DOHH2 (cell line): ENCODE measurements around the gene CGB3.
A peak's percentile ranks its signal among the peaks of the same experiment; 100 is the strongest.

Experiments
- H3F3A ChIP-seq: fragments of 200-600 bp; sonication (generic), shearing (Covaris generic); 2 replicates; pipeline ENCODE4 v1.6.0; 2016; ENCODE audit warnings: antibody characterized with exemption, mild to moderate bottlenecking; ENCODE audit not compliant: control insufficient read depth, insufficient read depth
- H3K27ac ChIP-seq: fragments of 200-600 bp; sonication (generic); 2 replicates; pipeline ENCODE4 v1.5.1; 2014; ENCODE audit warnings: low read depth, mild to moderate bottlenecking, low read length, moderate library complexity
- H3K27me3 ChIP-seq: fragments of 200-600 bp; sonication (generic); 2 replicates; pipeline ENCODE4 v1.6.1; 2014; ENCODE audit warnings: mild to moderate bottlenecking, low read length, mixed read lengths; ENCODE audit not compliant: control insufficient read depth
- H3K36me3 ChIP-seq: fragments of 200-600 bp; sonication (generic); 2 replicates; pipeline ENCODE4 v1.6.1; 2014; ENCODE audit warnings: mild to moderate bottlenecking, low read length, moderate library complexity, mixed read lengths; ENCODE audit not compliant: control insufficient read depth
- H3K4me1 ChIP-seq: fragments of 200-600 bp; sonication (generic); 2 replicates; pipeline ENCODE4 v1.6.1; 2014; ENCODE audit warnings: mild to moderate bottlenecking, low read length, mixed read lengths; ENCODE audit not compliant: control insufficient read depth
- H3K4me2 ChIP-seq: fragments of 200-600 bp; sonication (generic); 2 replicates; pipeline ENCODE4 v1.6.0; 2014; ENCODE audit warnings: mild to moderate bottlenecking, low read length, moderate library complexity
- H3K4me3 ChIP-seq: fragments of 200-600 bp; sonication (generic); 2 replicates; pipeline ENCODE4 v1.5.1; 2014; ENCODE audit warnings: mild to moderate bottlenecking, low read length, mixed read lengths
- H3K79me2 ChIP-seq: fragments of 200-600 bp; sonication (generic); 2 replicates; pipeline ENCODE4 v1.6.1; 2014; ENCODE audit warnings: mild to moderate bottlenecking, low read length, mixed read lengths; ENCODE audit not compliant: control insufficient read depth
- H3K9me2 ChIP-seq: fragments of 200-600 bp; sonication (generic); replicated peaks from 2 replicates; pipeline ENCODE4 v1.6.1; 2014; ENCODE audit warnings: mild to moderate bottlenecking, low read length, mixed read lengths; ENCODE audit not compliant: control insufficient read depth
- H3K9me3 ChIP-seq: fragments of 200-600 bp; sonication (generic); 2 replicates; pipeline ENCODE4 v1.6.1; 2014; ENCODE audit warnings: antibody characterized with exemption, low read length, mixed read lengths; ENCODE audit not compliant: control insufficient read depth, insufficient read depth
- H4K20me1 ChIP-seq: fragments of 200-600 bp; sonication (generic); 2 replicates; pipeline ENCODE4 v1.6.0; 2014; ENCODE audit warnings: low read depth, mild to moderate bottlenecking, antibody characterized with exemption, low read length, moderate library complexity; ENCODE audit not compliant: control insufficient read depth, insufficient read depth
- CTCF ChIP-seq: fragments of 200-600 bp; sonication (generic); IDR thresholded peaks from one replicate; pipeline ENCODE4 v1.5.1; 2014; ENCODE audit warnings: antibody characterized with exemption, mild to moderate bottlenecking, low read depth, low read length; ENCODE audit not compliant: poor library complexity, severe bottlenecking
- EZH2phosphoT487 ChIP-seq: fragments of 200-600 bp; sonication (generic); IDR thresholded peaks from 2 replicates; pipeline ENCODE4 v1.6.1; 2017; ENCODE audit warnings: borderline replicate concordance, mild to moderate bottlenecking, antibody characterized with exemption, low read length, moderate library complexity, mixed read lengths

Gene CGB3

DNA sequence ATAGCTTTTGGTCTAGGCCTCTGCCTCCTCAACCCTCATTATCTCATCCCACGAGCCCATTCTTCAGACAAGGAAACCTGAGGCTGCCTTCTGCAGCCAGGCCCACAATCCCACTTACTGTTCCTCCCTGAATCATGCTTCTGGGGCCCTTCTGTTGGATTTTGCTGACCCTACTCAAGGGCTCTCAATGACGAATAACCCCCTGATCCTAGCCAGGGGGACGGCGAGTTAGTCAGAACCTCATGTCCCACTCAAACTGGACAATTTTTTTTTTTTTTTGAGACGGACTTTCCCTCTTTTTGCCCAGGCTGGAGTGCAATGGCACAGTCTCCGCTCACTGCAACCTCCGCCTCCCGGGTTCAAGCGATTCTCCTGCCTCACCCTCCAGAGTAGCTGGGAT lies 2.0 kb downstream of the CGB3 start:
- no peak for TF ChIP-seq CTCF
- no peak for TF ChIP-seq EZH2phosphoT487
- Histone ChIP-seq H3K9me3 (no peaks in the 10 kb centered on the region), H3K79me2 (no peaks in the 10 kb centered on the region), H3K4me2 (no peak overlapping the region), H3K9me2 (no peaks in the 10 kb centered on the region), H3K27ac (no peak overlapping the region), H3K27me3 (peaks cover 14% of the 10 kb centered on the region), H3K36me3 (no peaks in the 10 kb centered on the region), H3F3A (peaks cover 3% of the 10 kb centered on the region; the same call in 1 of the 2 replicates), H3K4me3 (no peak overlapping the region), H3K4me1 (peaks cover 45% of the 10 kb centered on the region), H4K20me1 (no peaks in the 10 kb centered on the region)

DNA sequence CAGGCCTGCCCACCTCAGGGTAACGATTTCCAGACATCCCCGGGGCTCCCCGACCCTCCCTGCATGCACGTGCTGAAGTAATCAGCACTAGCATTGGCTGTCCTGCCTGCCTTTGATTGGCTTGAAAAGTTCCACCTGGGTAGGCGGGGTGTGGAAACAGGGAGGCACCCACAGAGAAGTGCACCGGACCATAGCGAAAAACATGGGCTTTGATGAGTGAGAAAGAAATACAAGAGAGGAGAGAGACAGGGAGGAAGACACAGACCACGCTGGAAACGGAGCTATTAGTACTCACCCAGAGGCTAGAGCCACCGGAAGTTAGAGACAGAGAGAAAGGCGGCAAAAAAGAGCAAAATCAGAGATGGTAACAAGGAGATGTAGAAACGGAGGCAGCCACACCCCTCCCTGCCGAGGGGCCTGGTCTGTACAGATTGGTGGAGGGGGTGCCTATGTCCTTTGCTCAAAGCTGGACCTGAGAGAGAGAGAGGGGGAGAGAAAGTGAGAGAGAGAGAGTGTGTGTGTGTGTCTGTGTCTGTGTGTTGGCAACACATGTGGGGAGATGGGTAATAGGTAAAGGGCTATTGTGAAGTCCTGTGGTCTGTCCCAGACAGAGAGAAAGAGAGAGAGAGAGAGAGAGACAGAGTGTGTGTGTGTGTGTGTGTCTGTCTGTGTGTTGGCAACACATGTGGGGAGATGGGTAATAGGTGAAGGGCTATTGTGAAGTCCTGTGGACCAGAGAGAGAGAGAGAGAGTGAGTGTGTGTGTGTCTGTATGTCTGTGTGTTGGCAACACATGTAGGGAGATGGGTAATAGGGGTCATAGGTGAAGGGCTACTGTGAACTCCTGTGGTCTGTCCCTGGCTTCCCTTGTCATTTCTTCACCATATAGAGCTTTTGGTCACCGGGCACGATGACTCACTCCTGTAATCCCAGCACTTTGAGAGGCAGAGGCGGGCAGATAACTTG lies 2.9 kb downstream of the CGB3 start:
- peak overlapping the region; percentile 62 for H3K4me2 ChIP-seq
- H3K4me3 ChIP-seq: peak overlapping the region; percentile 39
- peaks cover 45% of the 10 kb centered on the region for H3K4me1 ChIP-seq
- H3K27me3 ChIP-seq: peaks cover 14% of the 10 kb centered on the region
- H3K9me3 ChIP-seq: no peaks in the 10 kb centered on the region
- H3F3A ChIP-seq: peaks cover 3% of the 10 kb centered on the region; the same call in 1 of the 2 replicates
- H3K27ac ChIP-seq: no peak overlapping the region
- TF ChIP-seq CTCF (no peak), EZH2phosphoT487 (no peak)
- no peaks in the 10 kb centered on the region for H3K79me2 ChIP-seq
- no peaks in the 10 kb centered on the region for H4K20me1 ChIP-seq
- peaks cover 2% of the 10 kb centered on the region; the same call in 1 of the 2 replicates for H3K36me3 ChIP-seq
- no peaks in the 10 kb centered on the region for H3K9me2 ChIP-seq

- H3K27me3 ChIP-seq: peaks cover 14% of the 10 kb centered on the region
- H3K27ac ChIP-seq: no peak overlapping the region
- H4K20me1 ChIP-seq: no peaks in the 10 kb centered on the region
- peak overlapping the region; percentile 39; the same call in 1 of the 2 replicates for H3K4me3 ChIP-seq
- peak overlapping the region; percentile 62 for H3K4me2 ChIP-seq
- peaks cover 3% of the 10 kb centered on the region; the same call in 1 of the 2 replicates for H3F3A ChIP-seq
- TF ChIP-seq CTCF (no peak), EZH2phosphoT487 (no peak)
- H3K9me2 ChIP-seq: no peaks in the 10 kb centered on the region
- H3K79me2 ChIP-seq: no peaks in the 10 kb centered on the region
- H3K4me1 ChIP-seq: peaks cover 45% of the 10 kb centered on the region
- peaks cover 9% of the 10 kb centered on the region for H3K36me3 ChIP-seq
- H3K9me3 ChIP-seq: no peaks in the 10 kb centered on the region
Observed at GRCh38 chr19:49020342-49020741, 3.8 kb downstream of the CGB3 start.
